Stimulated activated naive B cell treated with anti-CD40 and anti-IgM and Interleukin-4, amounts not matched to agents 10 μg/mL and 1 μg/mL and 100 μg/mL, for 72 hours (primary cell): ENCODE measurements around the gene MYH11.
"Not testable (repeated sequence)": the region's sequence is repeated elsewhere in the genome, so short reads cannot be mapped to it uniquely, and the experiment has no call there.

Experiments used
- ATAC-seq, 2 donors: fragments of 150-1000 bp; cut with Tn5 transposase; replicated peaks; 2 replicates each; pipeline ENCODE4 v1.10.0; 2021; ENCODE audit warnings: moderate library complexity in 1 of 2
- DNase-seq: peaks from one replicate; pipeline ENCODE4 v3.0.0; 2021
- H3K27ac Mint-ChIP-seq: one replicate; pipeline ENCODE4 v1.8.0; 2022; ENCODE audit warnings: mild to moderate bottlenecking, mixed read lengths
- H3K27me3 Mint-ChIP-seq, 2 donors: one replicate each; pipeline ENCODE4 v1.8.0; 2022; ENCODE audit warnings: mixed read lengths in 2 of 2
- H3K36me3 Mint-ChIP-seq, 2 donors: one replicate each; pipeline ENCODE4 v1.8.0; 2022; ENCODE audit warnings: mixed read lengths in 2 of 2, mild to moderate bottlenecking in 1 of 2
- H3K4me1 Mint-ChIP-seq, 2 donors: one replicate each; pipeline ENCODE4 v1.8.0; 2022; ENCODE audit warnings: mixed read lengths in 2 of 2, mild to moderate bottlenecking in 1 of 2
- H3K4me3 Mint-ChIP-seq, 2 donors: one replicate each; pipeline ENCODE4 v1.8.0; 2022; ENCODE audit warnings: mild to moderate bottlenecking in 2 of 2, mixed read lengths in 2 of 2, moderate library complexity in 1 of 2
- H3K9me3 Mint-ChIP-seq, 2 donors: one replicate each; pipeline ENCODE4 v1.8.0; 2022; ENCODE audit warnings: mixed read lengths in 2 of 2, mild to moderate bottlenecking in 1 of 2

MYH11 gene

DNA sequence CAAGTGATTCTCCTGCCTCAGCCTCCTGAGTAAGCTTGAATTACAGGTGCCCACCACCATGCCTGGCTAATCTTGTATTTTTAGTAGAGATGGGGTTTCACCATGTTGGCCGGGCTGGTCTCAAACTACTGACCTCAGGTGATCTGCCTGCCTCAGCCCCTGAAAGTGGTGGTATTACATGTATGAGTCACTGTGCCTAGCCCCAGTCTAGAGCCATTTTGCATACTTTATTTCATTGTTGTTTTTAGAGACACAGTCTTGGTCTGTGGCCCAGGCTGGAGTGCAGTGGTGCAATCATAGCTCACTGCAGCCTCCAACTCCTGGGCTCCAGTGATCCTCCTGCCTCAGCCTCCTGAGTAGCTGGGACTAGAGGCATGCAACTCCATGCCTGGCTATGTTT, 164.3 kb downstream of the MYH11 start:
- peaks cover 47 to 62% of the 10 kb centered on the region in 2 donors for H3K36me3 Mint-ChIP-seq

GRCh38 chr16:15691046-15691445, 165.8 kb downstream of the MYH11 start:
- Mint-ChIP-seq H3K36me3 (peaks cover 42 to 61% of the 10 kb centered on the region in 2 donors), H3K4me1 (peaks cover 4 to 8% of the 10 kb centered on the region in 2 donors), H3K9me3 (no peaks in the 10 kb centered on the region), H3K27me3 (no peaks in the 10 kb centered on the region), H3K4me3 (no peak overlapping the region), H3K27ac (peak overlapping the region; percentile 7)
- ATAC-seq = no peak
- no peak for DNase-seq

More for the DNA sequence above, 164.3 kb downstream of the MYH11 start:
- not testable (repeated sequence) for H3K4me3 Mint-ChIP-seq, DNase-seq, H3K27ac Mint-ChIP-seq, H3K9me3 Mint-ChIP-seq, H3K27me3 Mint-ChIP-seq, H3K4me1 Mint-ChIP-seq
- peak; percentile 38 to 55 for ATAC-seq

DNA sequence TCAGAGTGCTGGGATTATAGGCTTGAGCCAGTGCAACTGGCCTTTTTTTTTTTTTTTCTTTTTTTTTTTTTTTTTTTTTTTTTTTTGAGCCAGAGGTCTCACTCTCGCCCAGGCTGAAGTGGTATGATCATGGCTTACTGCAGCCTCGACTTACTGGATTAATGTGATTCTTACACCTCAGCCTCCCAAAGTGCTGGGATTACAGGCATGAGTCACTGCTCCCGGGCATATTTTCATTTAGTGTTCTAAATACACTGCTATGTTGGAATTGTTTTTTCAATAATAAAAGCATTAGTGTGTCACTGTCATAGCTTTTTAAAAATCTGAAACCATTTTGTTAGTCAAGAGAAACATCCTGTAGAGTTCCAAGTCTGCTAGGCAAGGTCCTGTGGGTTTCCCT, 166.5 kb downstream of the MYH11 start:
- no peaks in the 10 kb centered on the region for H3K9me3 Mint-ChIP-seq
- H3K4me3 Mint-ChIP-seq = no peak overlapping the region
- ATAC-seq = no peak
- DNase-seq = no peak
- H3K4me1 Mint-ChIP-seq = peaks cover 4 to 8% of the 10 kb centered on the region in 2 donors
- H3K27me3 Mint-ChIP-seq = no peaks in the 10 kb centered on the region
- H3K27ac Mint-ChIP-seq = no peak overlapping the region
- peaks cover 46 to 65% of the 10 kb centered on the region in 2 donors for H3K36me3 Mint-ChIP-seq

DNA sequence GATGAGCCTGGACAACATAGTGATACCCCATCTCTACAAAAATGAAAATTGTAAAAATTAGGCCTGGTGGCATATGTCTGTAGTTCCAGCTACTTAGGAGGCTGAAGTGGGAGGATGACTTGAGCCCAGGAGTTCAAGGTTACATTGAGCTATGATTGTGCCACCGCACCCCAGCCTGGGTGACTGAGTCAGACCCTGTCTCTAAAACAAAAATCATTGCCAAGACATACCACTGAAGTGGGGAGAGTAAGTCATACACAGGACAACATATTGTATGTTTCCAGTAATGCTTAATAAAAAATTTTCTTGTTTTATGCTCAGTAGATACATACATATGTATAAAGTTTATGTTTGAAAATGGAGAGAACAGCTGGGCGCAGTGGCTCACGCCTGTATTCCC, 167.5 kb downstream of the MYH11 start:
- peaks cover 43 to 62% of the 10 kb centered on the region in 2 donors for H3K36me3 Mint-ChIP-seq
- no peaks in the 10 kb centered on the region for H3K27me3 Mint-ChIP-seq
- no peak overlapping the region for H3K27ac Mint-ChIP-seq
- H3K4me3 Mint-ChIP-seq = no peak overlapping the region
- ATAC-seq = no peak
- peaks cover 4 to 8% of the 10 kb centered on the region in 2 donors for H3K4me1 Mint-ChIP-seq
- DNase-seq = no peak
- H3K9me3 Mint-ChIP-seq = no peaks in the 10 kb centered on the region

GRCh38 chr16:15686287-15686686, 170.5 kb downstream of the MYH11 start:
- ATAC-seq (no peak), DNase-seq (no peak)
- Mint-ChIP-seq H3K27me3 (no peaks in the 10 kb centered on the region), H3K4me1 (peaks cover 3 to 9% of the 10 kb centered on the region in 2 donors), H3K9me3 (no peaks in the 10 kb centered on the region), H3K36me3 (peaks cover 37 to 56% of the 10 kb centered on the region in 2 donors), H3K27ac (no peak overlapping the region), H3K4me3 (no peak overlapping the region)

- peaks cover 43 to 53% of the 10 kb centered on the region in 2 donors for H3K36me3 Mint-ChIP-seq
- no peaks in the 10 kb centered on the region for H3K9me3 Mint-ChIP-seq
- H3K4me3 Mint-ChIP-seq = no peak overlapping the region
- H3K27me3 Mint-ChIP-seq = no peaks in the 10 kb centered on the region
- peaks cover 6 to 15% of the 10 kb centered on the region in 2 donors for H3K4me1 Mint-ChIP-seq
- peak; percentile 6 for DNase-seq
- peak overlapping the region; percentile 37 for H3K27ac Mint-ChIP-seq
- peak; percentile 82 to 89 for ATAC-seq
Measured at GRCh38 chr16:15682105-15682570, 174.7 kb downstream of the MYH11 start.

GRCh38 chr16:15677447-15677846, 179.4 kb downstream of the MYH11 start:
- DNase-seq (no peak), ATAC-seq (no peak)
- Mint-ChIP-seq H3K4me3 (no peak overlapping the region), H3K36me3 (peaks cover 56 to 62% of the 10 kb centered on the region in 2 donors), H3K4me1 (peaks cover 25 to 32% of the 10 kb centered on the region in 2 donors), H3K27me3 (no peaks in the 10 kb centered on the region), H3K9me3 (no peaks in the 10 kb centered on the region), H3K27ac (no peak overlapping the region)

GRCh38 chr16:15676506-15676905, 180.3 kb downstream of the MYH11 start:
- peaks cover 54 to 62% of the 10 kb centered on the region in 2 donors for H3K36me3 Mint-ChIP-seq
- peaks cover 29 to 34% of the 10 kb centered on the region in 2 donors for H3K4me1 Mint-ChIP-seq
- H3K27me3 Mint-ChIP-seq = no peaks in the 10 kb centered on the region
- DNase-seq (no peak), ATAC-seq (no peak)
- H3K27ac Mint-ChIP-seq = peak overlapping the region; percentile 81
- H3K4me3 Mint-ChIP-seq = no peak overlapping the region
- no peaks in the 10 kb centered on the region for H3K9me3 Mint-ChIP-seq

DNA sequence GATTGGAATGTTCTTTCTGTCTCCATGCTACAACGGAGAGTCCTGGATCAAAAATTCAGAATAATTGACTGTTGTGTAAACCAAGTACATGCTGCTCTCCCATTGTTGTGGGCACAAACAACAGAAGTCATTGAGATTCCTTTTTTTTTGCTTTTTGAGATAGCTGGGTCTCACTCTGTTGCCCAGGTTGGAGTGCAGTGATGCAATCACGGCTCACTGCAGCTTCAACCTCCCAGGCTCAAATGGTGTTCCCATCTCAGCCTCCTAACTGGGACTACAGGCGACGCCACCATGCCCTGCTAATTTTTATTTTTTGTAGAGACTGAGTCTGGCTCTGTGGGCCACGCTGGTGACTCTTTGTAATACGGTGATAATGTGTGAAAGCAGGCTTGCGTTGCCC, 182.3 kb downstream of the MYH11 start:
- Mint-ChIP-seq H3K9me3 (no peaks in the 10 kb centered on the region), H3K27me3 (no peaks in the 10 kb centered on the region), H3K36me3 (peaks cover 59 to 62% of the 10 kb centered on the region in 2 donors), H3K27ac (peak overlapping the region; percentile 79), H3K4me1 (peaks cover 33 to 36% of the 10 kb centered on the region in 2 donors), H3K4me3 (no peak overlapping the region)
- DNase-seq (no peak), ATAC-seq (no peak)

- DNase-seq (no peak), ATAC-seq (peak; percentile 84 to 86)
- H3K4me3 Mint-ChIP-seq = peak overlapping the region; percentile 46 to 66
- peaks cover 53 to 54% of the 10 kb centered on the region in 2 donors for H3K36me3 Mint-ChIP-seq
- peak overlapping the region; percentile 81 for H3K27ac Mint-ChIP-seq
- no peaks in the 10 kb centered on the region for H3K27me3 Mint-ChIP-seq
- H3K9me3 Mint-ChIP-seq = no peaks in the 10 kb centered on the region
- H3K4me1 Mint-ChIP-seq = peaks cover 31 to 36% of the 10 kb centered on the region in 2 donors
Measured at GRCh38 chr16:15672514-15673167, 184.2 kb downstream of the MYH11 start.

DNA sequence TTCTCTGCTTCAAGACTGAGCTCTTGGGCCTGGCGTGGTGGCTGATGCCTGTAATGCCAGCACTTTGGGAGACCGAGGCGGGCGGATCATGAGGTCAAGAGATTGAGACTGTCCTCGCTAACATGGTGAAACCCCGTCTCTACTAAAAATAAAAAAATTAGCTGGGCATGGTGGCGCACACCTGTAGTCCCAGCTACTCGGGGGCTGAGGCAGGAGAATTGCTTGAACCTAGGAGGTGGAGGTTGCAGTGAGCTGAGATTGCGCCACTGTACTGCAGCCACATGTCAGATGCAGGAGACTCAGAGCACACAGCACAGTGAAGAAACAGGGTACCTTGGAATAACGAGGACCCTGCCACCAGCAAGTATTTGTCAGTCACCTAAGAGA, 184.7 kb downstream of the MYH11 start:
- DNase-seq, H3K27me3 Mint-ChIP-seq, H3K9me3 Mint-ChIP-seq, ATAC-seq, H3K4me3 Mint-ChIP-seq: not testable (repeated sequence)
- peaks cover 31 to 36% of the 10 kb centered on the region in 2 donors for H3K4me1 Mint-ChIP-seq
- peak overlapping the region; percentile 81 for H3K27ac Mint-ChIP-seq
- peaks cover 56 to 57% of the 10 kb centered on the region in 2 donors for H3K36me3 Mint-ChIP-seq

- no peak for DNase-seq
- Mint-ChIP-seq H3K27ac (peak overlapping the region; percentile 81), H3K9me3 (no peaks in the 10 kb centered on the region), H3K4me3 (no peak overlapping the region), H3K36me3 (peaks cover 57% of the 10 kb centered on the region in 2 donors), H3K4me1 (peaks cover 29 to 36% of the 10 kb centered on the region in 2 donors), H3K27me3 (no peaks in the 10 kb centered on the region)
- no peak for ATAC-seq
Measured at GRCh38 chr16:15671530-15672117, 185.2 kb downstream of the MYH11 start.

DNA sequence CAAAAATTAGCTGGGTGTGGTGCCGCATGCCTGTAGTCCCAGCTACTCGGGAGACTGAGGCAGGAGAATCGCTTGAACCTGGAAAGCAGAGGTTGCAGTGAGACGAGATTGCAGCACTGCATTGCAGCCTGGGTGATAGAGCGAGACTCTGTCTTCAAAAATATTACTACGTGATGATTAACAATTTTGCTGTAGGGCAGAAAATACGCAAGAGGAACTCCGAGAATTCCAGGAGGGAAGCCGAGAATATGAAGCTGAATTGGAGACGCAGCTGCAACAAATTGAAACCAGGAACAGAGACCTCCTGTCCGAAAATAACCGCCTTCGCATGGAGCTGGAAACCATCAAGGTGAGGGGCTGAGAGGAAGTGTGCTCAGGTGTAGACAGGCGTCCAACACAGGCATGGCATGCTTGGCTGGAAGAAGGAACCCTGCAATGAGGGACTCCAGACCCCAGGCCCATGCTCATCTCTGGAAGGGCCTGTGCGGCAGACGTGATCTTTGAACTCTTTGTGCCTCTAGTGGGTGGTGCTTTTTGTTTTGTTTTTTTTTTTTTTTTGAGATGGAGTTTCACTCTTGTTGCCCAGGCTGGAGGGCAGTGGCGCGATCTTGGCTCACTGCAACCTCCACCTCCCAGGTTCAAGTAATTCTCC, 189.6 kb downstream of the MYH11 start:
- H3K4me3 Mint-ChIP-seq = no peak overlapping the region
- H3K27me3 Mint-ChIP-seq = no peaks in the 10 kb centered on the region
- no peaks in the 10 kb centered on the region for H3K9me3 Mint-ChIP-seq
- H3K4me1 Mint-ChIP-seq = peaks cover 17% of the 10 kb centered on the region in 2 donors
- H3K27ac Mint-ChIP-seq = no peak overlapping the region
- DNase-seq (no peak), ATAC-seq (no peak)
- H3K36me3 Mint-ChIP-seq = peaks cover 48 to 58% of the 10 kb centered on the region in 2 donors

DNA sequence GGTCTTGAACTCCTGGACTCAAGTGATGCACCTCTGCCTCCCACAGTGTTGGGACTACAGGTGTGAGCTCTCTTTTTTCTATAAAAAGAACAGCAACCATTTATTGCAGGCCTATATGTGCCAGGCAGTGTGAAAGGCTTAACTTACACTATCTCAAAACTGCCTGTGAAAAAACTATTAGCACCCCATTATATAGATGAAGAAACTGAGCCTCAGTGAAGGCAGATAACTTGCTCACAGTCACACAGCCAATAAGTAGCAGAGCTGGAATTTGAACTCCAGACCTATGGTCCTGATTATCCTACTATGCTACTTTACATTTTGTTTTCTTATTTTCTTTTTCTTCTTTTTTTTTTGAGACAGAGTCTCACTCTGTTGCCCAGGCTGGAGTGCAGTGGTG, 191.7 kb downstream of the MYH11 start:
- Mint-ChIP-seq H3K4me1 (peaks cover 17 to 18% of the 10 kb centered on the region in 2 donors), H3K9me3 (no peaks in the 10 kb centered on the region), H3K36me3 (peaks cover 47 to 59% of the 10 kb centered on the region in 2 donors), H3K27ac (no peak overlapping the region), H3K27me3 (no peaks in the 10 kb centered on the region), H3K4me3 (no peak overlapping the region)
- DNase-seq (no peak), ATAC-seq (no peak)
